H1 (cell line): ENCODE measurements around the gene ELAVL2. TPM values are rescaled to one million over a fixed set of nuclear protein-coding genes. Genes with fewer than 3 reads are reported as not detected.

Experiments used
- BRCA1 ChIP-seq: IDR thresholded peaks from 2 replicates; pipeline ENCODE4 v1.6.1; 2012; ENCODE audit warnings: low read depth, low read length, improper control_type of control experiment
- CTCF ChIP-seq, 3 experiments: IDR thresholded peaks; 1 replicate in 2 of 3; 2 replicates in 1 of 3; pipeline versions ENCODE4 v1.5.1 to v1.6.1; 2011; ENCODE audit warnings: low read length in 3 of 3, mild to moderate bottlenecking in 3 of 3, inconsistent platforms in 2 of 3, low read depth in 1 of 3, moderate library complexity in 1 of 3; ENCODE audit not compliant: insufficient read depth in 1 of 3; ENCODE audit errors: control extremely low read depth in 1 of 3
- NANOG ChIP-seq: IDR thresholded peaks from 2 replicates; pipeline ENCODE4 v1.6.1; 2011; ENCODE audit warnings: low read length, low read depth, mild to moderate bottlenecking, inconsistent platforms; ENCODE audit not compliant: insufficient read depth, poor library complexity, severe bottlenecking
- POLR2A ChIP-seq, 2 experiments: IDR thresholded peaks; 1 replicate in 1 of 2; 2 replicates in 1 of 2; pipeline ENCODE4 v1.6.1; 2011; ENCODE audit warnings: low read depth in 2 of 2, low read length in 2 of 2, mild to moderate bottlenecking in 2 of 2; ENCODE audit errors: control extremely low read depth in 1 of 2
- POLR2AphosphoS5 ChIP-seq: IDR thresholded peaks from 2 replicates; pipeline ENCODE4 v1.6.1; 2011; ENCODE audit warnings: low read depth, low read length
- RBBP5 ChIP-seq: IDR thresholded peaks from 2 replicates; pipeline ENCODE4 v1.7.1; 2012; ENCODE audit warnings: low read depth, mild to moderate bottlenecking, inconsistent platforms, low read length, moderate library complexity, borderline replicate concordance
- TEAD4 ChIP-seq: IDR thresholded peaks from 2 replicates; pipeline ENCODE4 v1.6.1; 2012; ENCODE audit warnings: low read depth, low read length, inconsistent platforms, mixed read lengths
- polyA plus RNA-seq, 7 experiments: library from polyadenylated mRNA; depleted of rRNA in 3 of 7; stranded (reverse) in 5 of 7; unstranded in 2 of 7; fragments of >200 nt in 5 of 7; fragments of 200-250 nt in 2 of 7; gene quantifications; 1 replicate in 5 of 7; 2 replicates in 1 of 7; 4 replicates in 1 of 7; pipeline versions ENCODE4 v1.2.1 to v1.2.3, GENCODE V29; 2011 to 2013; ENCODE audit warnings: missing spikeins in 2 of 7, mixed read lengths in 2 of 7
- total RNA-seq: library from RNA; stranded (reverse); fragmentation: NEBNext Ultra II Directional; extraction: Animal tissue kit (Norgen Biotek cat#: 25700); gene quantifications from 2 replicates; pipeline ENCODE4 v1.2.1, GENCODE V29; 2021

The ELAVL2 gene
- total and polyA plus RNA-seq, 2 of the 8 experiments (the other 6 are each of a cell fraction or from before 2014, with no cell fraction given): 4.9 to 21.9 TPM

GRCh38 chr9:23658376-23659258 is 167.4 kb downstream of the ELAVL2 start (continued):
- TF ChIP-seq CTCF (IDR thresholded peaks at IDR 0.05; ENCODE audit: control extremely low read depth in 1 of 3, insufficient read depth in 1 of 3, low read depth in 1 of 3, low read length in 3 of 3): no peak
- TF ChIP-seq NANOG: no peak
- no peak for TF ChIP-seq POLR2AphosphoS5
- no peak for TF ChIP-seq TEAD4
- no peak for TF ChIP-seq BRCA1
- TF ChIP-seq RBBP5: no peak
- TF ChIP-seq POLR2A (IDR thresholded peaks at IDR 0.05; ENCODE audit: control extremely low read depth in 1 of 2, low read depth in 2 of 2, low read length in 2 of 2): no peak
- TF ChIP-seq, all 59 proteins: peak for 0
